PC-9 (cell line): ENCODE measurements around the gene TMED4.

ENCODE experiments used
- CTCF ChIP-seq: fragments of 200-600 bp; sonication (generic); conservative IDR thresholded peaks from 2 replicates; pipeline ENCODE4 v1.6.1; 2017; ENCODE audit warnings: mixed run types, antibody characterized with exemption, mild to moderate bottlenecking, moderate library complexity
- EZH2 ChIP-seq: fragments of 200-600 bp; sonication (generic); IDR thresholded peaks from 2 replicates; pipeline ENCODE4 v1.8.0; 2017; ENCODE audit warnings: antibody characterized with exemption, low read depth

GRCh38 chr7:44583146-44583865 lies 1.3 kb upstream of the TMED4 start:
- TF ChIP-seq CTCF (no peak), EZH2 (no peak)
